HG03103 (cell line): Measurements from ENCODE around the gene ST3GAL3.

ENCODE experiments used
- ATAC-seq: cut with Tn5 transposase; IDR thresholded peaks from one replicate; pipeline ENCODE4 v1.9.1; 2021; ENCODE audit warnings: low read depth; ENCODE audit not compliant: unreplicated experiment

The ST3GAL3 gene

GRCh38 chr1:43783096-43783670 is 75.8 kb downstream of the ST3GAL3 start:
- ATAC-seq: no peak

GRCh38 chr1:43783671-43784205 is 76.4 kb downstream of the ST3GAL3 start:
- ATAC-seq: no peak

- no peak for ATAC-seq
These were observed 79.0 kb downstream of the ST3GAL3 start for GRCh38 chr1:43786201-43786958.

- no peak for ATAC-seq
These were observed 79.6 kb downstream of the ST3GAL3 start for GRCh38 chr1:43786960-43787359.

- ATAC-seq: no peak
These were observed 82.5 kb downstream of the ST3GAL3 start for GRCh38 chr1:43789604-43790550.

GRCh38 chr1:43791243-43791642 is 83.9 kb downstream of the ST3GAL3 start:
- no peak for ATAC-seq

GRCh38 chr1:43796111-43796581 is 88.8 kb downstream of the ST3GAL3 start:
- ATAC-seq: no peak

GRCh38 chr1:43797891-43798290 is 90.6 kb downstream of the ST3GAL3 start:
- no peak for ATAC-seq

- no peak for ATAC-seq
These were observed 92.6 kb downstream of the ST3GAL3 start for GRCh38 chr1:43799656-43800635.

GRCh38 chr1:43800771-43801170 is 93.4 kb downstream of the ST3GAL3 start:
- no peak for ATAC-seq

GRCh38 chr1:43801203-43801602 is 93.9 kb downstream of the ST3GAL3 start:
- no peak for ATAC-seq

GRCh38 chr1:43802356-43802980 is 95.1 kb downstream of the ST3GAL3 start:
- ATAC-seq: no peak

- ATAC-seq: no peak
These were observed 95.8 kb downstream of the ST3GAL3 start for GRCh38 chr1:43803105-43803504.

GRCh38 chr1:43803646-43804045 is 96.3 kb downstream of the ST3GAL3 start:
- no peak for ATAC-seq

GRCh38 chr1:43804569-43804968 is 97.2 kb downstream of the ST3GAL3 start:
- no peak for ATAC-seq

- ATAC-seq: no peak
These were observed 98.0 kb downstream of the ST3GAL3 start for GRCh38 chr1:43805340-43805739.

GRCh38 chr1:43806183-43806582 is 98.8 kb downstream of the ST3GAL3 start:
- no peak for ATAC-seq

- ATAC-seq: no peak
These were observed 101.8 kb downstream of the ST3GAL3 start for GRCh38 chr1:43809097-43809673.

GRCh38 chr1:43812579-43812978 is 105.2 kb downstream of the ST3GAL3 start:
- no peak for ATAC-seq
